ENCODE results near the gene RIOK1. TPM values are rescaled to one million over a fixed set of nuclear protein-coding genes. Genes with fewer than 3 reads are reported as not detected.

The RIOK1 gene
- total RNA-seq, 1 donor from 2014 or later: 16.5 TPM

DNA sequence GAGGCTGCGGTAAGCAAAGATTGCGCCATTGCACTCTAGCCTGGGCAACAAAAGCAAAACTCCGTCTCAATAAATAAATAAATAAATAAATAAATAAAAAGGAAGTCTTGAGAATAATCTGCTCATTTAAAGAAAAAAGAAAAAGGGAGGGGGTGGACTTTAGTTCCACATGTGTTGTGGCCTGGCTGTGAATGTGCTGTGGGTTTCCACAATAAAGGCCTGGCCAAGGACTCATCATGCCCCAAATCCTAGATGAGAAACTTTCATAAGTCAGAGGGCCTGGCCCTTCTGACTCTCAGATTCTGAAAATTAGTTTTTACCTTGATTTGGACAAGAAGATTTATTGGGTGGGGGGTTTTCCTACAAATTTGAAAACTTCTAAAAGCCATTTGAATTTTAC, 48.4 kb downstream of the RIOK1 start:
- Histone ChIP-seq H3K4me1 (peaks cover 4% of the 10 kb centered on the region), H3K27me3 (ENCODE audit: low read depth) (no peaks in the 10 kb centered on the region), H3K27ac (no peak overlapping the region), H3K9me3 (no peaks in the 10 kb centered on the region), H3K4me3 (no peak overlapping the region), H3K36me3 (no peaks in the 10 kb centered on the region)
- intact Hi-C loops (cut with DNase I): no loop called here
- TF ChIP-seq, protein P1, sequence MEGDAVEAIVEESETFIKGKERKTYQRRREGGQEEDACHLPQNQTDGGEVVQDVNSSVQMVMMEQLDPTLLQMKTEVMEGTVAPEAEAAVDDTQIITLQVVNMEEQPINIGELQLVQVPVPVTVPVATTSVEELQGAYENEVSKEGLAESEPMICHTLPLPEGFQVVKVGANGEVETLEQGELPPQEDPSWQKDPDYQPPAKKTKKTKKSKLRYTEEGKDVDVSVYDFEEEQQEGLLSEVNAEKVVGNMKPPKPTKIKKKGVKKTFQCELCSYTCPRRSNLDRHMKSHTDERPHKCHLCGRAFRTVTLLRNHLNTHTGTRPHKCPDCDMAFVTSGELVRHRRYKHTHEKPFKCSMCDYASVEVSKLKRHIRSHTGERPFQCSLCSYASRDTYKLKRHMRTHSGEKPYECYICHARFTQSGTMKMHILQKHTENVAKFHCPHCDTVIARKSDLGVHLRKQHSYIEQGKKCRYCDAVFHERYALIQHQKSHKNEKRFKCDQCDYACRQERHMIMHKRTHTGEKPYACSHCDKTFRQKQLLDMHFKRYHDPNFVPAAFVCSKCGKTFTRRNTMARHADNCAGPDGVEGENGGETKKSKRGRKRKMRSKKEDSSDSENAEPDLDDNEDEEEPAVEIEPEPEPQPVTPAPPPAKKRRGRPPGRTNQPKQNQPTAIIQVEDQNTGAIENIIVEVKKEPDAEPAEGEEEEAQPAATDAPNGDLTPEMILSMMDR (IDR thresholded peaks at IDR 0.05): no peak
- DNase-seq: no peak
- ATAC-seq: no peak

DNA sequence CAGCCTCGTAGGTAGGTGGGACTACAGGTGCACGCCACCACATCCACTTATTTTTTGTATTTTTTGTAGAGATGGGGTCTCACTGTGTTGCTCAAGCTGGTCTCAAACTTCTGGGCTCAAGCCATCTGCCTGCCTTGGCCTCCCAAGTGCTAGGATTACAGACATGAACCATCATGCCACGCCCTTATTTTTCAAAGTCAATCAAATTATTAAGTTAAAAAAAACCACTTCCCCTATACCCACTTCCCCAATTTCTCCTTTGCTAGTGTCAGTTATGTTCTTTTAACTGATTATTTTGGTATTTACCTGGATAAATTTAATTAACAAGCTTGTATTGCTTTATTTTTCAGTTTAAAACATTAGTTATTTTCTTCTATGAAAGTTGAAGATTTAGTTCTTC, 49.6 kb downstream of the RIOK1 start:
- Histone ChIP-seq H3K27ac (no peak overlapping the region), H3K36me3 (no peaks in the 10 kb centered on the region), H3K27me3 (ENCODE audit: low read depth) (no peaks in the 10 kb centered on the region), H3K9me3 (no peaks in the 10 kb centered on the region), H3K4me1 (peaks cover 4% of the 10 kb centered on the region), H3K4me3 (no peak overlapping the region)
- DNase-seq (no peak), ATAC-seq (peak in 1 of 2 donors; percentile 70)
- TF ChIP-seq, protein P1 (IDR thresholded peaks at IDR 0.05): no peak
- intact Hi-C loops (cut with DNase I): no loop called here

DNA sequence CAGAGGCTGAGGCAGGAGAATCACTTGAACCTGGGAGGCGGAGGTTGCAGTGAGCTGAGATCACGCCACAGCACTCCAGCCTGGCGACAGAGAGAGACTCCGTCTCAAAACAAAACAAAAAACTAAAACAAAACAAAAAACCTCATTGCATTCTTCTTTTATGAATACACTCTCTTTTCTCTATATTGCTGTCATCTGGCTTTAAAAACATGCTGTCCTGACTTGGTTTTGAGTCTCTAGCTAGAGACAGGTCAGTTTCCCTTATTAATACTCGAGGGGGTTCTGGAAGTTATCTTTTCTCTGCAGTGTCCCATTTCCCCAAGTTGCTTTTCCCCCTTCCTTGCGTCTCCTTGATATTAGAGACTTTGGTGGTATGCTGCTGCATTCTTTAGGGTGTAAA, 50.9 kb downstream of the RIOK1 start:
- DNase-seq (no peak), ATAC-seq (no peak)
- H3K4me1 ChIP-seq: peaks cover 4% of the 10 kb centered on the region
- no peaks in the 10 kb centered on the region for H3K36me3 ChIP-seq
- intact Hi-C loops (cut with DNase I): no loop called here
- H3K27me3 ChIP-seq (ENCODE audit: low read depth): no peaks in the 10 kb centered on the region
- H3K27ac ChIP-seq: no peak overlapping the region
- TF ChIP-seq, protein P1 (IDR thresholded peaks at IDR 0.05): no peak
- no peak overlapping the region for H3K4me3 ChIP-seq
- H3K9me3 ChIP-seq: no peaks in the 10 kb centered on the region

DNA sequence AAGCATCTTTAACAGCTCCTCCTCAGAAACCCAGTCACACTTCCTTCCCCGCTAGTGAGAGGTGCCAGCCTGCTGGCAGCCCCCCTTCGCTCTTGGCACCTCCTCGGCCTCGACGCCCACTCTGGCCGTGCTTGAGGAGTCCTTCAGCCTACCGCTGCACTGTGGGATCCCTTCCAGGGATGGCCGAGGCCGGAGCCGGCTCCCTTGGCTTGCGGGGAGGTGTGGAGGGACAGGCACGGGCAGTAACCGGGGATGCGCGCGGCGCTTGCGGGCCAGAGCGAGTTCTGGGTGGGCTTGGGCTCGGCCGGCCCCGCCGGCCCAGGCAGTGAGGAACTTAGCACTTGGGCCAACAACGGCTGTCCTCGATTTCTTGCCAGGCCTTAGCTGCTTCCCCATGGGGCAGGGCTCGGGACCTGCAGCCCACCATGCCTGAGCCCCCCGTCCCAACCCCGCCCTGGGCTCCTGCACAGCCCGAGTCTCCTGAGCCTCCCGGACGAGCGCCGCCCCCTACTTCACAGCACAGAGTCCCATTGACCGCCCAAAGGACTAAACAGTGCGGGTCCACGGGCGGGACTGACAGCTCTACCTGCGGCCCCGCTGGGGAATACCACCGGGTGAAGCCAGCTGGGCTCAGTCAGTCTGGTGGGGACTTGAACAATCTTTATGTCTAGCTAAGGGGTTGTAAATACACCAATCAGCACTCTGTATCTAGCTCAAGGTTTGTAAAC, 51.6 kb downstream of the RIOK1 start:
- Histone ChIP-seq H3K36me3 (no peaks in the 10 kb centered on the region), H3K27me3 (ENCODE audit: low read depth) (no peaks in the 10 kb centered on the region), H3K9me3 (no peaks in the 10 kb centered on the region), H3K4me3 (no peak overlapping the region), H3K4me1 (peaks cover 4% of the 10 kb centered on the region), H3K27ac (no peak overlapping the region)
- no peak for DNase-seq
- no peak for ATAC-seq
- intact Hi-C loops (cut with DNase I): no loop called here
- TF ChIP-seq, protein P1 (IDR thresholded peaks at IDR 0.05): no peak

DNA sequence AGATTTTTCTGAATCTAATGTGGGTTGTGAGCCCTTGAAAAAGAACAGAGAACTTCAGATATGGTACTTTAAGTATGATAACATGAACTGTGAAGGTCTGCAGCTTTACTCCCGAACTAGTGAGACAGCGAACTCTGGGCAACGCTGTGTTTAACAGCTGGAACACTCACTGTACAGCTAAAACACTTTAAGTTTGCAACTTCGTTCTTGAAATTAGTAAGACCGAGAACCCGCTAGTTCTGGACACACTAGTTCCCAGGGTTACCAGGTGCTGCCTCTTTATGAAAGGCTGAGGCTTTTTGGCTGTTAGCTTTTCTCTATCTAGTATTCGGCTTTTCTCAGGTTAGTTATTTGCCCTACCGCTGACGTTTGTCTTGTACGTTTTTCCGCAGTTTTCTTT, 52.9 kb downstream of the RIOK1 start:
- Histone ChIP-seq H3K27me3 (ENCODE audit: low read depth) (no peaks in the 10 kb centered on the region), H3K4me1 (peaks cover 4% of the 10 kb centered on the region), H3K27ac (no peak overlapping the region), H3K4me3 (no peak overlapping the region), H3K9me3 (no peaks in the 10 kb centered on the region), H3K36me3 (no peaks in the 10 kb centered on the region)
- no peak for DNase-seq
- no peak for ATAC-seq
- intact Hi-C loops (cut with DNase I): no loop called here
- TF ChIP-seq, protein P1 (IDR thresholded peaks at IDR 0.05): no peak
